ENCODE data around the gene GPI. TPM values are rescaled to one million over a fixed set of nuclear protein-coding genes. Genes with fewer than 3 reads are reported as not detected.

Gene GPI
- total and polyA plus RNA-seq, 9 of the 15 experiments (the other 6 are each of a cell fraction or from before 2014, with no cell fraction given): 88.3 to 358 (median 122) TPM

DNA sequence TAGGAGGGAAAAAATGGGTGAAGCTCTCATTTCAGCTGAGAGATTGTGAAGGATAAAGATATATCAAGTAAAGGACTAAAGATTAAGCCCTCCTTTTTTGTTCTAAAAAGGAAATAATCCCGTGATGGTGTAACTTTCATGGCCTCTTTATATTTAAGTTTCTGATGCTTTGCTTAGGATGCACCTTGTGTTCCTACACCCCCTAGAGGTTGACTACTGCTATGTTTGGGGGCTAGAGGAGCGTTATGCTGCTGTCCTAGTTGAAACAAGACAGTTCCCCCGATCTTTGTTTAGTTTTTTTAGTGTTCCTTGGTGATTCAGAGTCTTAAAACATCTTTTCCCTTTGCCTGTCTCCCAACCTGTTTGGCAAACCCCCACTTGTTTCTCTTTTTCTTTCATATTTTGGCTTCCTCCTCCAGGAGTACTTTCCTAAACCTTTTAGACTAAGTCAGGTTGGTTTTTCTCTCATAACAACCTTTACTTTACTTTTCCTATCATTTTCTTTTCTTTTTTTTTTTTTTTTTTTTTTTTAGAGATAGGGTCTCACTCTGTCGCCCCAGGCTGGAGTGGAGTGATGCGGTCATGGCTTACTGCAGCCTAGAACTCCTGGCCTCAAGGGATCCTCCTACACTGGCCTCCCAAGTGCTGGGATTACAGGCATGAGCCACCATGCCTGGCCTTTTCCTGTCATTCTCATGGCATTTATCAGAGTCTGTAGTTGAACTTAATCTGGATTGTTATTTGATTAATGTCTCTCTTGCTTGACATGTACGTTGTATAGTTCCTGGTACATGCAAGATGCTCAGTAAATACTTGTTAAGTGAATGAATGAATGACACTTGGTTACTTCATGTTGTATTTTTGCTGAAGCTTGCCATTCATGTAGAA, 66.0 kb downstream of the GPI start (continued):
- TF ChIP-seq, protein P1, sequence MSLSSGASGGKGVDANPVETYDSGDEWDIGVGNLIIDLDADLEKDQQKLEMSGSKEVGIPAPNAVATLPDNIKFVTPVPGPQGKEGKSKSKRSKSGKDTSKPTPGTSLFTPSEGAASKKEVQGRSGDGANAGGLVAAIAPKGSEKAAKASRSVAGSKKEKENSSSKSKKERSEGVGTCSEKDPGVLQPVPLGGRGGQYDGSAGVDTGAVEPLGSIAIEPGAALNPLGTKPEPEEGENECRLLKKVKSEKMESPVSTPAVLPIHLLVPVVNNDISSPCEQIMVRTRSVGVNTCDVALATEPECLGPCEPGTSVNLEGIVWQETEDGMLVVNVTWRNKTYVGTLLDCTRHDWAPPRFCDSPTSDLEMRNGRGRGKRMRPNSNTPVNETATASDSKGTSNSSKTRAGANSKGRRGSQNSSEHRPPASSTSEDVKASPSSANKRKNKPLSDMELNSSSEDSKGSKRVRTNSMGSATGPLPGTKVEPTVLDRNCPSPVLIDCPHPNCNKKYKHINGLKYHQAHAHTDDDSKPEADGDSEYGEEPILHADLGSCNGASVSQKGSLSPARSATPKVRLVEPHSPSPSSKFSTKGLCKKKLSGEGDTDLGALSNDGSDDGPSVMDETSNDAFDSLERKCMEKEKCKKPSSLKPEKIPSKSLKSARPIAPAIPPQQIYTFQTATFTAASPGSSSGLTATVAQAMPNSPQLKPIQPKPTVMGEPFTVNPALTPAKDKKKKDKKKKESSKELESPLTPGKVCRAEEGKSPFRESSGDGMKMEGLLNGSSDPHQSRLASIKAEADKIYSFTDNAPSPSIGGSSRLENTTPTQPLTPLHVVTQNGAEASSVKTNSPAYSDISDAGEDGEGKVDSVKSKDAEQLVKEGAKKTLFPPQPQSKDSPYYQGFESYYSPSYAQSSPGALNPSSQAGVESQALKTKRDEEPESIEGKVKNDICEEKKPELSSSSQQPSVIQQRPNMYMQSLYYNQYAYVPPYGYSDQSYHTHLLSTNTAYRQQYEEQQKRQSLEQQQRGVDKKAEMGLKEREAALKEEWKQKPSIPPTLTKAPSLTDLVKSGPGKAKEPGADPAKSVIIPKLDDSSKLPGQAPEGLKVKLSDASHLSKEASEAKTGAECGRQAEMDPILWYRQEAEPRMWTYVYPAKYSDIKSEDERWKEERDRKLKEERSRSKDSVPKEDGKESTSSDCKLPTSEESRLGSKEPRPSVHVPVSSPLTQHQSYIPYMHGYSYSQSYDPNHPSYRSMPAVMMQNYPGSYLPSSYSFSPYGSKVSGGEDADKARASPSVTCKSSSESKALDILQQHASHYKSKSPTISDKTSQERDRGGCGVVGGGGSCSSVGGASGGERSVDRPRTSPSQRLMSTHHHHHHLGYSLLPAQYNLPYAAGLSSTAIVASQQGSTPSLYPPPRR (CRISPR knock-in tag; IDR thresholded peaks at IDR 0.05; ENCODE audit: borderline replicate concordance): no peak
- TF ChIP-seq SMARCA4 (IDR thresholded peaks at IDR 0.05): 0 out of 2 replicates have a peak, but pooled peaks have one; percentile 36
- TF ChIP-seq, protein P2, sequence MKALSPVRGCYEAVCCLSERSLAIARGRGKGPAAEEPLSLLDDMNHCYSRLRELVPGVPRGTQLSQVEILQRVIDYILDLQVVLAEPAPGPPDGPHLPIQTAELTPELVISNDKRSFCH (CRISPR knock-in tag; IDR thresholded peaks at IDR 0.05): no peak
- TF ChIP-seq, protein P2 (tag; IDR thresholded peaks at IDR 0.05): no peak
- TF ChIP-seq KLF13 (tag; IDR thresholded peaks at IDR 0.05; ENCODE audit: borderline replicate concordance, low read depth): no peak
- TF ChIP-seq, protein P3, sequence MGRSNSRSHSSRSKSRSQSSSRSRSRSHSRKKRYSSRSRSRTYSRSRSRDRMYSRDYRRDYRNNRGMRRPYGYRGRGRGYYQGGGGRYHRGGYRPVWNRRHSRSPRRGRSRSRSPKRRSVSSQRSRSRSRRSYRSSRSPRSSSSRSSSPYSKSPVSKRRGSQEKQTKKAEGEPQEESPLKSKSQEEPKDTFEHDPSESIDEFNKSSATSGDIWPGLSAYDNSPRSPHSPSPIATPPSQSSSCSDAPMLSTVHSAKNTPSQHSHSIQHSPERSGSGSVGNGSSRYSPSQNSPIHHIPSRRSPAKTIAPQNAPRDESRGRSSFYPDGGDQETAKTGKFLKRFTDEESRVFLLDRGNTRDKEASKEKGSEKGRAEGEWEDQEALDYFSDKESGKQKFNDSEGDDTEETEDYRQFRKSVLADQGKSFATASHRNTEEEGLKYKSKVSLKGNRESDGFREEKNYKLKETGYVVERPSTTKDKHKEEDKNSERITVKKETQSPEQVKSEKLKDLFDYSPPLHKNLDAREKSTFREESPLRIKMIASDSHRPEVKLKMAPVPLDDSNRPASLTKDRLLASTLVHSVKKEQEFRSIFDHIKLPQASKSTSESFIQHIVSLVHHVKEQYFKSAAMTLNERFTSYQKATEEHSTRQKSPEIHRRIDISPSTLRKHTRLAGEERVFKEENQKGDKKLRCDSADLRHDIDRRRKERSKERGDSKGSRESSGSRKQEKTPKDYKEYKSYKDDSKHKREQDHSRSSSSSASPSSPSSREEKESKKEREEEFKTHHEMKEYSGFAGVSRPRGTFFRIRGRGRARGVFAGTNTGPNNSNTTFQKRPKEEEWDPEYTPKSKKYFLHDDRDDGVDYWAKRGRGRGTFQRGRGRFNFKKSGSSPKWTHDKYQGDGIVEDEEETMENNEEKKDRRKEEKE (IDR thresholded peaks at IDR 0.05; ENCODE audit: borderline replicate concordance in 1 of 2, control insufficient read depth in 1 of 2, low read depth in 2 of 2, low read length in 1 of 2): no peak
- TF ChIP-seq PRMT5 (CRISPR knock-in tag; IDR thresholded peaks at IDR 0.05): no peak
- TF ChIP-seq, protein P4, sequence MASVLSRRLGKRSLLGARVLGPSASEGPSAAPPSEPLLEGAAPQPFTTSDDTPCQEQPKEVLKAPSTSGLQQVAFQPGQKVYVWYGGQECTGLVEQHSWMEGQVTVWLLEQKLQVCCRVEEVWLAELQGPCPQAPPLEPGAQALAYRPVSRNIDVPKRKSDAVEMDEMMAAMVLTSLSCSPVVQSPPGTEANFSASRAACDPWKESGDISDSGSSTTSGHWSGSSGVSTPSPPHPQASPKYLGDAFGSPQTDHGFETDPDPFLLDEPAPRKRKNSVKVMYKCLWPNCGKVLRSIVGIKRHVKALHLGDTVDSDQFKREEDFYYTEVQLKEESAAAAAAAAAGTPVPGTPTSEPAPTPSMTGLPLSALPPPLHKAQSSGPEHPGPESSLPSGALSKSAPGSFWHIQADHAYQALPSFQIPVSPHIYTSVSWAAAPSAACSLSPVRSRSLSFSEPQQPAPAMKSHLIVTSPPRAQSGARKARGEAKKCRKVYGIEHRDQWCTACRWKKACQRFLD (CRISPR knock-in tag; IDR thresholded peaks at IDR 0.05): no peak
- TF ChIP-seq, protein P5, sequence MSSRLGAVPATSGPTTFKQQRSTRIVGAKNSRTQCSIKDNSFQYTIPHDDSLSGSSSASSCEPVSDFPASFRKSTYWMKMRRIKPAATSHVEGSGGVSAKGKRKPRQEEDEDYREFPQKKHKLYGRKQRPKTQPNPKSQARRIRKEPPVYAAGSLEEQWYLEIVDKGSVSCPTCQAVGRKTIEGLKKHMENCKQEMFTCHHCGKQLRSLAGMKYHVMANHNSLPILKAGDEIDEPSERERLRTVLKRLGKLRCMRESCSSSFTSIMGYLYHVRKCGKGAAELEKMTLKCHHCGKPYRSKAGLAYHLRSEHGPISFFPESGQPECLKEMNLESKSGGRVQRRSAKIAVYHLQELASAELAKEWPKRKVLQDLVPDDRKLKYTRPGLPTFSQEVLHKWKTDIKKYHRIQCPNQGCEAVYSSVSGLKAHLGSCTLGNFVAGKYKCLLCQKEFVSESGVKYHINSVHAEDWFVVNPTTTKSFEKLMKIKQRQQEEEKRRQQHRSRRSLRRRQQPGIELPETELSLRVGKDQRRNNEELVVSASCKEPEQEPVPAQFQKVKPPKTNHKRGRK (tag; IDR thresholded peaks at IDR 0.05): no peak
- no peak for TF ChIP-seq MXI1 (IDR thresholded peaks at IDR 0.05; ENCODE audit: low read depth, low read length)
- TF ChIP-seq POLR3G (IDR thresholded peaks at IDR 0.05; ENCODE audit: extremely low read depth, insufficient read length, insufficient replicate concordance): no peak
- no peak for TF ChIP-seq NR2C1 (IDR thresholded peaks at IDR 0.05)
- TF ChIP-seq NR2C1 (tag; IDR thresholded peaks at IDR 0.05): no peak

All from K562 (cell line).